SH-SY5Y (cell line): Measurements from ENCODE around the gene KRT73.

Experiments used
- GATA2 ChIP-seq: IDR thresholded peaks from 2 replicates; pipeline ENCODE4 v1.6.1; 2011; ENCODE audit warnings: mild to moderate bottlenecking, low read depth, low read length
- GATA3 ChIP-seq: IDR thresholded peaks from 2 replicates; pipeline ENCODE4 v1.6.1; 2011; ENCODE audit warnings: low read depth, mild to moderate bottlenecking, low read length, moderate library complexity

Gene KRT73

GRCh38 chr12:52655251-52655650 is 36.9 kb upstream of the KRT73 start:
- no peak for TF ChIP-seq GATA3
- TF ChIP-seq GATA2: no peak

GRCh38 chr12:52651726-52652261 is 33.4 kb upstream of the KRT73 start, which contains the start of gene KRT2:
Gene KRT2 (minus strand): TSS chr12:52652211. CDS start chr12:52652142, 69 bp downstream.
- TF ChIP-seq GATA2: no peak
- no peak for TF ChIP-seq GATA3

DNA sequence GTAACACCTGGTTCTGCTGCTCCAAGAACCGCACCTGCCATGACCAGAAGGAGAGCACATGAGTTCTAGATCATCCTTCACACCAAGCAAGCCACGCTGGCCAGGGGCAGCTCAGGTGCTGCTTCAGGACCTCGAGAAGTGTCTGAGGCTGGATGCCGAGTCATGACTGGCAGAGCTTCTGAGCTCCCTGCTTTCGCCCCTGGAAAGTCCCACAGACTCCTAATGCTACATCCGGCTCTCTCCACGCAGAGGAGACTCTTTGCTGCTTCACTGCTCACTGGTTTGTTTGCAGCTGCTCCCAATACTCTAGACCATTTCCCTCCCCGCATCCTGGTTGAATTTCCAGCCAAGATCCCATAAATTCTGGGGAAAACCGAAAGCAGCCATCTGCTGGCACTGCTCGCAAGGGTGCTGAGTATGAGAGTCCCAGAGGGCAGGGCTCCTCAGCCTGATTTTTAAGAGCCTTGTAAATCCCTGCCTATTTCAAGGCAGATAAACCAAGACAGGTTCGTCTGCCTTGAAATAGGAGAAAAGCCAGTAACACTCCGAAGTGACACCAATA is 32.2 kb upstream of the KRT73 start:
- TF ChIP-seq GATA2 (no peak), GATA3 (no peak)

DNA sequence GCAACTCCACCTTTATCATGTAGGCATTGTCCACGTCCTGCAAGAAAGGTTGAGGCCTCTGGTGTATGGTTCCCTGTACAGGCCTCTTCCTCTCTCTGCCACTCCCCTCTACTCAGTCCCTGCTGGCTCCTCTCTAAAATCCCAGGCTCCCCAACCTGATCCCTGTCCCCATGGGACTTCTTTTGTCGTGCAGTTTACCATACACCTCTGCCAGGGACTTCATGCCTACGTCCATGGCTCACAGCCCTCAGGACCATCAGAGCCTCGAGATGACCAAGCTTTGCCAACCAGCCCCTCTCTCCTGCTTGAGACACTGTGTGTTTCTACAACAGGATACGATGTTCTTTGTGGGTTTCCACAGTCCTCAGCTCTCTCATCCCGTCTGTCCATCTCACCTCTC is 30.7 kb upstream of the KRT73 start:
- TF ChIP-seq GATA3: no peak
- TF ChIP-seq GATA2: no peak

- TF ChIP-seq GATA3: no peak
- TF ChIP-seq GATA2: no peak
Measured at GRCh38 chr12:52648012-52648550, 29.7 kb upstream of the KRT73 start.

GRCh38 chr12:52647601-52648000 is 29.2 kb upstream of the KRT73 start:
- TF ChIP-seq GATA3 (no peak), GATA2 (no peak)

GRCh38 chr12:52646613-52647012 is 28.3 kb upstream of the KRT73 start:
- TF ChIP-seq GATA3: no peak
- no peak for TF ChIP-seq GATA2

- TF ChIP-seq GATA2 (no peak), GATA3 (no peak)
Measured at GRCh38 chr12:52645982-52646381, 27.6 kb upstream of the KRT73 start.

DNA sequence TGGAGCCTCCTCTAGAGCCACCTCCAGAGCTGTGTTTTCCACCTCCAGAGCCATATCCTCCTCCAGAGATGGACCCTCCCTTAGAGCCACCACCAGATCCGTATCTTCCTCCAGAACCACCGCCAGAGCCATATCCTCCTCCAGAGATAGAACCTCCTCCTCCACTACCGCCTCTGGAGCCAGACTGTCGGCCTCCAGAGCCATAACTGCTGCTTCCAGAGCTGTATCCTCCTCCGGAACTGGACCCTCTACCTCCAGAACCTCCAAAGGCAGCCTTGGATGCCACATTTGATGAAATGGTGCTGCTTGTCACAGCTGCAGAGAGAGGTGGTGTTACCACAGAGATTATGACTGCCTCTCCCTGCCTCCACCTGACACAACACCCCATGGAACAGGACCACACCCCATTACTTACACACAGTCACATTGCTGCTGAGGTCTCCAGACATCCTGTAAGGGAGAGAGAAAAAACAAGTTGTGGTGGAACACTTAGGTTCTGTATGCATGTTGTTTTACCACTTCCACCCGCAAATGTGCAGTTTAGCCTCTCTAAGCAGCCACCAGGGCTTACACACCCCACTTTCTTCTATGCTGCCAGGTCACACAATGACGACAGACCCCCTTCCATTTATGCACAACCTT is 26.9 kb upstream of the KRT73 start:
- TF ChIP-seq GATA2 (no peak), GATA3 (no peak)

- TF ChIP-seq GATA2 (no peak), GATA3 (no peak)
Measured at GRCh38 chr12:52644078-52644415, 25.7 kb upstream of the KRT73 start.

- TF ChIP-seq GATA2 (no peak), GATA3 (no peak)
Measured at GRCh38 chr12:52643233-52644077, 25.1 kb upstream of the KRT73 start.

GRCh38 chr12:52641468-52641867 is 23.1 kb upstream of the KRT73 start:
- TF ChIP-seq GATA2 (no peak), GATA3 (no peak)

DNA sequence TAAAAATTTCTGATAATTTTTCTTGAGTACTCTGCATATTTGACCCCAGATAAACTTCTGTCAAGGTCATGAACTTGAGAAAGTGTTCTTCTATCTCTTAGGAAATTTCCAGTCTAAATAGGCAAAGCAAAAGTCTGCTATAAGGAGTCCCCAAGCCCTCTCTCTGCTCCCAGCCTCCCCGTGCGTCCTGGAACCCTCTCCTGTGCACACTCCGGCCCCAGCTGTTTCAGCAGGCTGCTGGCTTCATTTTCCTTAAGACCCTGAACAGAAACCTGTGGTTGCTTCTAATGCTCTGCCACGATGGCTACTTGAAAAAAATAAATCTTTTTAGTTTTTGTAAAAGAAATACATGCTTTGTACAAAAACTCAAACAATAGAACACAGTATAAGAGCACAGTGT is 18.9 kb upstream of the KRT73 start:
- no peak for TF ChIP-seq GATA2
- no peak for TF ChIP-seq GATA3

- TF ChIP-seq GATA2 (no peak), GATA3 (no peak)
Measured at GRCh38 chr12:52636592-52637258, 18.4 kb upstream of the KRT73 start.
